HT1080 (cell line): Measurements from ENCODE around the gene OR5V1. TPM values are rescaled to one million over a fixed set of nuclear protein-coding genes. Genes with fewer than 3 reads are reported as not detected.
"Not testable (repeated sequence)": the region's sequence is repeated elsewhere in the genome, so short reads cannot be mapped to it uniquely, and the experiment has no call there.

ENCODE experiments used
- DNase-seq: peaks from one replicate; pipeline ENCODE4 v3.0.0-alpha.2; 2015; ENCODE audit warnings: low read depth
- polyA plus RNA-seq, 2 experiments: library from polyadenylated mRNA; depleted of rRNA; stranded (reverse); fragments of >200 nt; gene quantifications; 2 replicates each; pipeline ENCODE4 v1.2.3, GENCODE V29; 2015
- total RNA-seq: library from RNA; depleted of rRNA; stranded (reverse); fragments of >200 nt; shearing (Covaris generic); gene quantifications from 2 replicates; pipeline ENCODE4 v1.2.3, GENCODE V29; 2014; rRNA removed

Gene OR5V1
- not detected in 2 replicates for total RNA-seq
- polyA plus RNA-seq (2015; cell fraction: cytosol; rRNA removed) = not detected in 2 replicates
- 0.26 TPM in 1 of 2 replicates, not detected in the other for polyA plus RNA-seq (2015; cell fraction: nucleus; rRNA removed)

DNA sequence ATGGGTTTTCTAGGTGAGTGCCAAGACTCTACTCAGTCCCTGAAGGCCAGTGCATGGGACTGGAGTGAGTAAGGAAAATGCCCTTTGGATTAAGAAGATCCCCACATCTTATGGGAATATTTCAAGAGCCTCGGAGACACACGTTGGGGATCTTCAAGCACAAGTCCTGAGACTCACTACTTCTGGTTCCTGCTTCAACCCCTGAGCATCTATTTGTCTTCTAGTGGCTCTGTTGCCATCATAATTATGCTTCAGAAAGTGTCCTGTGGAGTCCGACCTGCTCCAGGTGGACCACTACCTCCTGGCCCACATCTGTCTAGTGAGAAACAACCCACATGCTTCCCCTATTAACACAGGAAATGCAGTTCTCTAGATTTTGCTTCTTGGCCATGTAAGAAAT lies at the start of gene OR5V1:
Gene OR5V1 (minus strand): TSS at position 101 of the 400 bp plus-strand sequence. CDS start 12,670 bp downstream, outside the sequence.
- no peak for DNase-seq

- no peak for DNase-seq
These were observed 45.9 kb upstream of the OR5V1 start, which contains the start of gene OR12D1 for GRCh38 chr6:29414588-29414987. Gene OR12D1 (plus strand): TSS chr6:29414928.

DNA sequence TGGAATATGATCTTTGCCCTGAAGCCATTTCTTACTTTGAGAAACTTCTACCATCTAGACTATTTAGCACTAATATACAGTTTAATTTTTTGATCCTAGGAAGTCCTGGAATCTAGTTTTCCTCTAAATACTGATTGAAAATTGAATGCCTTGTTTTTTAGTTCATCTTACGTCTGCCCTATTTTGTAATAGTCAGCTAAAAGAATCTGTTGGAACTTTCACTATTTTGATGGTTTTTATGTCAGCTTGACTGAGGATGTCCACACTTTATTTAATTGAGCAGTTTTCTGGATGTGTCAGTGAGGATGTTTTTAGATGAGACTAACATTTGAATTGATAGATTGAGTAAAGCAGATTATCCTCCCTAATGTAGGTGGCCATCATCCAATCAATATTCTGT lies 35.1 kb upstream of the OR5V1 start:
- DNase-seq = no peak

GRCh38 chr6:29399525-29399924 lies 30.9 kb upstream of the OR5V1 start:
- DNase-seq = no peak

- DNase-seq = no peak
These were observed 26.7 kb upstream of the OR5V1 start, which contains the start of gene OR12D2 for GRCh38 chr6:29395331-29395730. Gene OR12D2 (plus strand): TSS chr6:29395631. CDS start chr6:29396700, 1,069 bp downstream.

DNA sequence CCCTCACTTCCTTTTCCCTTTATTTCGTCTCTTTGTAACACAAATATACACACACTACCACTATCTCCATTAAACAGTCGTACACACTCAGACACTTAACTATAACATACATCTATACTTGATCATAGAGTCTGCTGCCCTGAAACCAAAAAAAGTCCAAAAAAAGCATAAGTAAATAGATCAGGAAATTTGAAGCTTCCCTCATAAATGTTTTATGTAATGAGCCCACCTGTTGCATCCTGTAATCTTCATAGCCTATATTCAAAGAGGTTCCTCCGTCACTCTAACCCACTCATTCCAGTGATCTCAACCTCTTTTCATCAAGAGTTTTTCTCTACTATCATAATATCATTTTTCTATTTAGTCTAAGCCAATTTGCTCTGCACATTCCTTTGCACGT lies 19.9 kb upstream of the OR5V1 start:
- no peak for DNase-seq

DNA sequence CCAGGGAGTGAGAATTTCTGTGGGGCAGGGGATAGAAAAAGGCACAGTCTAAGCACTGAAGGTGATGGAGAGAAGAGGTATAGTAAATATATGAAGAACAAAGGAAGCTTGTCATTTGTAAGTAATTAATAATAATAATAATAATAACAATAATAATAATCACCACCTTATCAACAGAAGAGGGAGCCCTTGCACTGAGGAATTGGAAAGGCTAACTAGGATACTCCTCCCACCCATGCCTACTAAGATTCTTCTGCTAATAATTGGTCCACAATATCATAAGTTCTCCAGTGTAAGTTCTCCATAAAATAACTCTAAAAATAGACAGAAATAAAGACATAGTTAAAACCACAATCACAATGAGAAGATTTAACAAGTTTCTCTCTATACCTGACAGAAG lies 7.3 kb upstream of the OR5V1 start:
- DNase-seq = no peak

DNA sequence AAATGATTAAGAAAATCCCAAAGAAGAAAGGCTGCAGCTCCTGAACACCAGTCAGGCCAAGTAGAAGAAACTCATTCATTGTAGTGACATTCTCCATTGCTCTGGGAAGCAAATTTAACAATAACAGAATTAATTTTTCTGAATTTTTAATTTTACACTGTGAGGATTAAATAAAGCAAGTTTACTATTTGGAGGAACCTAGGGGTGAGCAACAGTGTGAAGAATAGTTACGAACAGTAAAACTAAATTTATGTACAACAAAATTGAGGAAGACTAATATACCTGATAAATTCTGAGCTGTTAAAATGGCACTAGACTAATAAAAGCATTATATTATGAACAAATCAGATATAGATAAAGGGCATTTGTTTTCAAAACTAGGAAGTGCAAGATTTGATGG lies 6.5 kb upstream of the OR5V1 start, which contains the start of gene OR12D3:
Gene OR12D3 (minus strand): TSS at position 101 of the 400 bp plus-strand sequence. CDS start 4 bp downstream, at position 97.
- no peak for DNase-seq

DNA sequence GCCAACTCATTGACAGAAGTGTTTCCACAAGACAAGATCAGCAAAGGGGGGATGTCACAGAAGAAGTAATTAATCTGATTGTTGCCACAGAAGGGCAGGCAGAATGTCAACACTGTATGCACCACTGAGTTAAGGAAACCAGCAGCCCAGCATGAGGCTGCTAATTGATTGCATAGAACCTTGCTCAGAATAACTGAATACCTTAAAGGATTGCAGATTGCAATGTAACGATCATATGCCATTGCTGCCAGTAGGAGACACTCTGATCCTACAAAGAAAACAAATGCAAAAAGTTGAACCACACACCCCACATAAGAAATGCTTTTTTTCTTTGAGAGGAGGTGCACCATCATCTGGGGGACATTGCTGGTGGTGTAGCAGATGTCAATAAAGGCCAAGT lies 13.1 kb downstream of the OR5V1 start:
- no peak for DNase-seq

- DNase-seq = no peak
These were observed 13.7 kb downstream of the OR5V1 start for GRCh38 chr6:29354980-29355379.

- DNase-seq = not testable (repeated sequence)
These were observed 19.3 kb downstream of the OR5V1 start for GRCh38 chr6:29349348-29349747.

DNA sequence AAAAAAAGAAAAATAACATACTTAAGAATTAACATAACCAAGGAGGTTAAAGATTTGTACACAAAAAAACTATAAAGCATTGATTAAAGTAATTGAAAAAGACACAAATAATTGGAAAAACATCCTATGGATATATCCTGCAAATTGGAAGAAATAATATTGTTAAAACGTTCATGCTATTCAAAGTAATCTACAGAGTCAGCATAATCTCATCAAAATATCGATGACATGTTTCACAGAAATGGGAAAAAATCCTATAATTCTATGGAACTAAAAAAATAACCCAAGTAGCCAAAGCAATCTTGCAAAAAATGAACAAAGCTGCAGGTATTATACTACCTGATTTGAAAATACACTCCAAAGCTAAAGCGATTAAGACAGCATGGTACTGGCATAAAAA lies 23.3 kb downstream of the OR5V1 start:
- no peak for DNase-seq

DNA sequence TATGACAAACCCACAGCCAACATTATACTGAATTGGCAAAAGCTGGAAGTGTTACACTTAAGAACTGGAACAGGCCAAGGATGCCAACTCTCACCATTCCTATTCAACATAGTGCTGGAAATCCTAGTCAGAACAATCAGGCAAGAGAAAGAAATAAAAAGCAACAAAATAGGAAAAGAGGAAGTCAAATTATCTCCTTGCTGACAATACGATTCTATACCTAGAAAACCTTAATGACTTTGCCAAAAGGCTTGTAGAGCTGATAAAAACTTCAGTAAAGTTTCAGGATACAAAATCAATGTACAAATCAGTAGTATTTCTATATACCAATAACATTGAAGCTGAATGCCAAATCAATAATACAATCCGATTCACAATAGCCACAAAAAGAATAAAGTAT lies 32.4 kb downstream of the OR5V1 start:
- no peak for DNase-seq

DNA sequence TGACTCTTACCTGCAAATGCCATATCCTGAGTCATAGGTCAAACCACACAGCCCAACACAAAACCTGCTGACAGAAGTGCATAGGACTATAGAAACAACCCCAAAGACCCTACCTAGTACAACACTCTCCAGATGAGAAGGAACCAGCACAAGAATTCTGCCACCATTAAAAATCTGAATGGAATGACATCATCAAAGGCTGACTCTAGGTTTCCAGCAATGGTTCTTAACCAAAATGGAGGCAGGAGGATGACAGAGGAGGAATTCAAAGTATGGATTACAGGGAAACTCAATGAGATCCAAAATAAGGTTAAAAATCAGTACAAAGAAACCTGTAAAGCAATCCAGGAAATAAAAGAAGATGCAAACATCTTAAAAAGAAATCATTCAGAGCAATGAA lies 36.0 kb downstream of the OR5V1 start:
- DNase-seq = no peak

GRCh38 chr6:29325777-29326176 lies 42.9 kb downstream of the OR5V1 start:
- DNase-seq = no peak

DNA sequence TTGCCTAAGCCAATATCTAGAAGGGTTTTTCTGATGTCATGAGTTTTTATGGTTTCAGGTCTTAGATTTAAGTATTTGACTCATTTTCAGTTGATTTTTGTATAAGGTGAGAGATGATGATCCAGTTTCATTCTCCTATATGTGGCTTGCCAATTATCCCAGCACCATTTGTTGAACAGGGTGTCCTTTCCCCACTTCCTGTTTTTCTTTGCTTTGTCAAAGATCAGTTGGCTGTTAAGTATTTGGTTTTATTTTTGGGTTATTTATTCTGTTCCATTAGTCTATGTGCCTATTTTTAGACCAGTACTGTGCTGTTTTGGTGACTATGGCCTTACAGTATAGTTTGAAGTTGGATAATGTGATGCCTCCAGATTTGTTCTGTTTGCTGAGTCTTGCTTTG lies 45.3 kb downstream of the OR5V1 start:
- not testable (repeated sequence) for DNase-seq

DNA sequence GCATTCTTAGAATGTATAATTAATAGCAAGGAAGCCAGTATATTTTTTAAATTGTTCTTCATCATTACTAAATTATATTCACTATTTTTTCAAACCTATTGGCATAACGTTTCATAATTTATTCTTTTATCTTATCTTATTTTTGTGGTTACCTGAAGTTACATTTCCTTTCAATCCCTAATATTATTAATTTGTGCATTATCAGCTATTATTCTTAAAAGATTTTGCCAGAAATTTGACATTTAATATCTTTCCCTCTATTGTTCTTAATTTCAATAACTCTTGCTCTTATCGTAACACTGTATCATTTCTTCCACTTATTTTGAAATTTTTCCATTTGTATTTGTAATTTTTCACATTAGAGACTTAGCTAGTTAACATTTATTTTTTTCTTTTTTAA lies 48.7 kb downstream of the OR5V1 start:
- no peak for DNase-seq

Other genes starting within 250 kb of the OR5V1 start
- gene OR2J2, start 198.0 kb downstream of the OR5V1 start, total RNA-seq = not detected in 2 replicates
- not detected in 2 replicates for gene OR14J1, start 67.2 kb downstream of the OR5V1 start, total RNA-seq
- not detected in 2 replicates for gene OR12D3, start 6.4 kb upstream of the OR5V1 start, total RNA-seq
- gene OR12D2, start 26.8 kb upstream of the OR5V1 start, total RNA-seq = not detected in 2 replicates
- gene OR12D1, start 46.1 kb upstream of the OR5V1 start, total RNA-seq = not detected in 2 replicates
- not detected in 2 replicates for gene OR10C1, start 70.4 kb upstream of the OR5V1 start, total RNA-seq
- not detected in 2 replicates for gene OR11A1, start 88.2 kb upstream of the OR5V1 start, total RNA-seq
- gene OR2H1, start 88.3 kb upstream of the OR5V1 start, total RNA-seq = not detected in 2 replicates
- not detected in 2 replicates for gene MAS1L, start 119.1 kb upstream of the OR5V1 start, total RNA-seq
- not detected in 2 replicates for gene UBD, start 190.9 kb upstream of the OR5V1 start, total RNA-seq
- not detected in 2 replicates for gene OR2H2, start 216.3 kb upstream of the OR5V1 start, total RNA-seq